ENCODE data around the gene LCP1. TPM values are rescaled to one million over a fixed set of nuclear protein-coding genes. Genes with fewer than 3 reads are reported as not detected.

Gene LCP1
- total RNA-seq, 3 donors from 2014 or later (not counting 1 experiment from before 2014, with no cell fraction given), result 1,088 to 1,116 (median 1,113) TPM

GRCh38 chr13:46195016-46195415 lies 13.0 kb upstream of the LCP1 start:
- Histone ChIP-seq H3K27ac (ENCODE audit: low read length) (no peak overlapping the region), H3K36me3 (ENCODE audit: control insufficient read depth, insufficient read depth, low read length) (no peaks in the 10 kb centered on the region), H3K9me3 (ENCODE audit: control insufficient read depth, insufficient read depth, low read length) (no peaks in the 10 kb centered on the region), H3K4me1 (ENCODE audit: control insufficient read depth, insufficient read depth, low read length) (no peaks in the 10 kb centered on the region), H3K27me3 (ENCODE audit: control insufficient read depth, insufficient read depth, low read length) (no peaks in the 10 kb centered on the region), H3K4me3 (ENCODE audit: low read length) (no peak overlapping the region)
- TF ChIP-seq, protein P1, sequence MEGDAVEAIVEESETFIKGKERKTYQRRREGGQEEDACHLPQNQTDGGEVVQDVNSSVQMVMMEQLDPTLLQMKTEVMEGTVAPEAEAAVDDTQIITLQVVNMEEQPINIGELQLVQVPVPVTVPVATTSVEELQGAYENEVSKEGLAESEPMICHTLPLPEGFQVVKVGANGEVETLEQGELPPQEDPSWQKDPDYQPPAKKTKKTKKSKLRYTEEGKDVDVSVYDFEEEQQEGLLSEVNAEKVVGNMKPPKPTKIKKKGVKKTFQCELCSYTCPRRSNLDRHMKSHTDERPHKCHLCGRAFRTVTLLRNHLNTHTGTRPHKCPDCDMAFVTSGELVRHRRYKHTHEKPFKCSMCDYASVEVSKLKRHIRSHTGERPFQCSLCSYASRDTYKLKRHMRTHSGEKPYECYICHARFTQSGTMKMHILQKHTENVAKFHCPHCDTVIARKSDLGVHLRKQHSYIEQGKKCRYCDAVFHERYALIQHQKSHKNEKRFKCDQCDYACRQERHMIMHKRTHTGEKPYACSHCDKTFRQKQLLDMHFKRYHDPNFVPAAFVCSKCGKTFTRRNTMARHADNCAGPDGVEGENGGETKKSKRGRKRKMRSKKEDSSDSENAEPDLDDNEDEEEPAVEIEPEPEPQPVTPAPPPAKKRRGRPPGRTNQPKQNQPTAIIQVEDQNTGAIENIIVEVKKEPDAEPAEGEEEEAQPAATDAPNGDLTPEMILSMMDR (IDR thresholded peaks at IDR 0.05), result no peak
- peaks cover 5 to 6% of the 10 kb centered on the region in 2 donors for H3K4me1 Mint-ChIP-seq
- WGBS (ENCODE audit: insufficient coverage), result no CpG with 5 or more reads among the region's 1 CpG
- ATAC-seq (no peak), DNase-seq (no peak)
- H3K4me3 Mint-ChIP-seq, result no peak overlapping the region
- H3K27me3 Mint-ChIP-seq (ENCODE audit: low read depth in 2 of 2), result peaks cover 0 to 4% of the 10 kb centered on the region in 2 donors
- no peaks in the 10 kb centered on the region for H3K36me3 Mint-ChIP-seq
- no peak overlapping the region for H3K27ac Mint-ChIP-seq
- intact Hi-C loops (cut with micrococcal nuclease), result no loop called here
- H3K9me3 Mint-ChIP-seq, result no peaks in the 10 kb centered on the region

GRCh38 chr13:46192412-46192811 lies 10.4 kb upstream of the LCP1 start:
- ATAC-seq, result no peak
- intact Hi-C loops (cut with micrococcal nuclease), result no loop called here
- Histone ChIP-seq H3K9me3 (ENCODE audit: control insufficient read depth, insufficient read depth, low read length) (no peaks in the 10 kb centered on the region), H3K36me3 (ENCODE audit: control insufficient read depth, insufficient read depth, low read length) (no peaks in the 10 kb centered on the region), H3K27ac (ENCODE audit: low read length) (no peak overlapping the region), H3K4me3 (ENCODE audit: low read length) (no peak overlapping the region), H3K4me1 (ENCODE audit: control insufficient read depth, insufficient read depth, low read length) (no peaks in the 10 kb centered on the region), H3K27me3 (ENCODE audit: control insufficient read depth, insufficient read depth, low read length) (no peaks in the 10 kb centered on the region)
- Mint-ChIP-seq H3K27ac (no peak overlapping the region), H3K9me3 (no peaks in the 10 kb centered on the region), H3K36me3 (no peaks in the 10 kb centered on the region), H3K27me3 (ENCODE audit: low read depth in 2 of 2) (peaks cover 0 to 4% of the 10 kb centered on the region in 2 donors), H3K4me3 (no peak overlapping the region), H3K4me1 (peaks cover 0 to 6% of the 10 kb centered on the region in 2 donors)
- TF ChIP-seq, protein P1 (IDR thresholded peaks at IDR 0.05), result no peak
- 0% methylated on average over 1 of the region's 1 CpG for WGBS (ENCODE audit: insufficient coverage)
- DNase-seq, result no peak

GRCh38 chr13:46185634-46186033 lies 3.7 kb upstream of the LCP1 start:
- no peaks in the 10 kb centered on the region for H3K36me3 ChIP-seq (ENCODE audit: control insufficient read depth, insufficient read depth, low read length)
- ATAC-seq (no peak), DNase-seq (no peak)
- no CpG with 5 or more reads among the region's 4 CpGs for WGBS (ENCODE audit: insufficient coverage)
- Mint-ChIP-seq H3K4me1 (peaks cover 36 to 49% of the 10 kb centered on the region in 2 donors), H3K36me3 (no peaks in the 10 kb centered on the region), H3K27me3 (ENCODE audit: low read depth in 2 of 2) (no peaks in the 10 kb centered on the region), H3K4me3 (no peak overlapping the region), H3K27ac (peak overlapping the region; percentile 84 to 96), H3K9me3 (no peaks in the 10 kb centered on the region)
- intact Hi-C loops (cut with micrococcal nuclease), result loop anchor here (2.0 kb wide), 1 partner anchor 25 kb away; the partner anchor contains the start of gene LRRC63
- H3K27ac ChIP-seq (ENCODE audit: low read length), result peak overlapping the region; percentile 76
- H3K27me3 ChIP-seq (ENCODE audit: control insufficient read depth, insufficient read depth, low read length), result no peaks in the 10 kb centered on the region
- H3K4me3 ChIP-seq (ENCODE audit: low read length), result no peak overlapping the region
- H3K9me3 ChIP-seq (ENCODE audit: control insufficient read depth, insufficient read depth, low read length), result no peaks in the 10 kb centered on the region
- H3K4me1 ChIP-seq (ENCODE audit: control insufficient read depth, insufficient read depth, low read length), result peaks cover 32% of the 10 kb centered on the region
- TF ChIP-seq, protein P1 (IDR thresholded peaks at IDR 0.05), result no peak

- H3K27ac ChIP-seq (ENCODE audit: low read length), result peak overlapping the region; percentile 76
- H3K9me3 ChIP-seq (ENCODE audit: control insufficient read depth, insufficient read depth, low read length), result no peaks in the 10 kb centered on the region
- WGBS (ENCODE audit: insufficient coverage), result 0% methylated on average over 6 of the region's 6 CpGs
- Mint-ChIP-seq H3K4me3 (peak overlapping the region; percentile 95), H3K27ac (peak overlapping the region; percentile 84 to 96), H3K27me3 (ENCODE audit: low read depth in 2 of 2) (no peaks in the 10 kb centered on the region), H3K4me1 (peaks cover 49 to 62% of the 10 kb centered on the region in 2 donors), H3K9me3 (no peaks in the 10 kb centered on the region), H3K36me3 (no peaks in the 10 kb centered on the region)
- peaks cover 32% of the 10 kb centered on the region for H3K4me1 ChIP-seq (ENCODE audit: control insufficient read depth, insufficient read depth, low read length)
- no peaks in the 10 kb centered on the region for H3K27me3 ChIP-seq (ENCODE audit: control insufficient read depth, insufficient read depth, low read length)
- ATAC-seq (peak; percentile 66 to 82 (median 73)), DNase-seq (peak; percentile 67 to 89)
- intact Hi-C loops (cut with micrococcal nuclease), result loop anchor here (1.0 to 5.0 kb wide), 4 partner anchors 24 to 132 kb away; partner anchors contain the start of genes LRRC63 and ZC3H13
- H3K36me3 ChIP-seq (ENCODE audit: control insufficient read depth, insufficient read depth, low read length), result no peaks in the 10 kb centered on the region
- peak overlapping the region; percentile 16 for H3K4me3 ChIP-seq (ENCODE audit: low read length)
- TF ChIP-seq, protein P1 (IDR thresholded peaks at IDR 0.05), result peak; percentile 67
Measured at GRCh38 chr13:46184277-46184699, 2.3 kb upstream of the LCP1 start.
